ENCODE measurements around the gene PDS5B. TPM values are rescaled to one million over a fixed set of nuclear protein-coding genes. Genes with fewer than 3 reads are reported as not detected.

The PDS5B gene
- total RNA-seq, 1 donor from 2014 or later: 8.7 TPM

DNA sequence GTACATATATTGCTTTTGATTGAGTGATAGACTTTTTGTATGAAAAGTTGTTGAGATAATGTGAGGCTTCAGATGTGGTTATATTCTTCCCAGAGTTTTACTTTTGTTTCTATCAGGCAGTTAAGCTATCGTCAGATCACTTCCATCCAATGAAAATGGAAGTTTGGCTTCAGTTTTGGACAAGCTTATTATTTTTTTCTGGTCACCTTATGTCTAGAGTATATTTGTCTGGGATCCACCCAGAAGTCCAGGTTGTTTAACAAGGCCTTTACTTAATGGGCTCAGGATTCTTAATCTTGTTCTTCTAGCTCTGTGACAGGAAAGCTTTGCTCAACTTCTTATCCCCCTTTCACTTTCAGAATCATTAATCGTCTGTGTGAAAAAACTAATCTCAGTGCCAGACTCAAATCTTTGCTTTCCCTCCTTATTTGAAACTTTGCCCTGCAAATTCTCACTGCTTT is 150.9 kb downstream of the PDS5B start:
- Histone ChIP-seq H3K4me3 (ENCODE audit: low read depth, low read length) (no peak overlapping the region), H3K27me3 (ENCODE audit: control insufficient read depth, insufficient read depth, low read length) (no peaks in the 10 kb centered on the region), H3K36me3 (ENCODE audit: control insufficient read depth, insufficient read depth, low read length) (no peaks in the 10 kb centered on the region)
- FAIRE-seq (no peak), DNase-seq (ENCODE audit: low read depth) (no peak)
- TF ChIP-seq CTCF (IDR thresholded peaks at IDR 0.05; ENCODE audit: insufficient read depth, low read length, severe bottlenecking): no peak

DNA sequence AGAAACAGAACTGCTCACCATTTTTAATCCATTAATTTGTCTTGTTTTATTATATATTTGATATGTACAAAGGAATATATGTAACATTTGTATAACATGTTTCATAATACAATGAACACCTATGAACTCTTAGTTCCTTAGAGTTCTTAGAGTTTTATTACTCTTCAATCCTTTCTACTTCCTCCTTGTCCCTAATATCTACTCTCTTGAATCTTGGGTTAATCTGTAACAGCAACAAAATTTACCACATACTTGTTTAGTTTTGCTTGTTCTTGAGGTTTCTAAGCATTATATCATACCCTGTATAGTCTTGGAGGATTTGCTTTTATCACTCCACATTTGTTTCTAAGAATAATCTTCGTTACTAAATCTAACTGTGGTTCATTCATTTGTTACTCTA is 151.4 kb downstream of the PDS5B start:
- no peak for TF ChIP-seq CTCF (IDR thresholded peaks at IDR 0.05; ENCODE audit: insufficient read depth, low read length, severe bottlenecking)
- H3K4me3 ChIP-seq (ENCODE audit: low read depth, low read length): no peak overlapping the region
- no peaks in the 10 kb centered on the region for H3K27me3 ChIP-seq (ENCODE audit: control insufficient read depth, insufficient read depth, low read length)
- no peak for DNase-seq (ENCODE audit: low read depth)
- no peak for FAIRE-seq
- H3K36me3 ChIP-seq (ENCODE audit: control insufficient read depth, insufficient read depth, low read length): no peaks in the 10 kb centered on the region

DNA sequence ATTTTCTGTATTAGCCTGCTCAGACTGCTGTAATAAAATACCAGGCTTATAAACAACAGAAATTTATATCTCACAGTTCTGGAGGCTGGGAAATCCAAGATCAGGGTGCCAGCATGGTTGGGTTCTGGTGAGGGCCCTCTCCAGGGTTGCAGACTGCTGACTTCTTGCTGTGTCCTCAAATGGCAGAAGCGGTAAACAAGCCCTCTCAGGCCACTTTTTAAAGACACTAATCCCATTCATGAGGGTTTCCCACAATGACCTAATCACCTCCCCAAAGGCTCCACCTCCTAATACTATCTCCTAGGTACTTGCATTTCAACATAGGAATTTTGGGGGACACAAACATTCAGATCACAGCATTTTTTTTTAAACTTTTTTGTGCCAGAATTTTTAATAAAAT is 159.3 kb downstream of the PDS5B start:
- TF ChIP-seq CTCF (IDR thresholded peaks at IDR 0.05; ENCODE audit: insufficient read depth, low read length, severe bottlenecking): no peak
- DNase-seq (ENCODE audit: low read depth) (no peak), FAIRE-seq (no peak)
- no peaks in the 10 kb centered on the region for H3K27me3 ChIP-seq (ENCODE audit: control insufficient read depth, insufficient read depth, low read length)
- H3K36me3 ChIP-seq (ENCODE audit: control insufficient read depth, insufficient read depth, low read length): no peaks in the 10 kb centered on the region
- no peak overlapping the region for H3K4me3 ChIP-seq (ENCODE audit: low read depth, low read length)

- no peak for TF ChIP-seq CTCF (IDR thresholded peaks at IDR 0.05; ENCODE audit: insufficient read depth, low read length, severe bottlenecking)
- DNase-seq (ENCODE audit: low read depth) (no peak), FAIRE-seq (no peak)
- Histone ChIP-seq H3K36me3 (ENCODE audit: control insufficient read depth, insufficient read depth, low read length) (no peaks in the 10 kb centered on the region), H3K27me3 (ENCODE audit: control insufficient read depth, insufficient read depth, low read length) (no peaks in the 10 kb centered on the region), H3K4me3 (ENCODE audit: low read depth, low read length) (no peak overlapping the region)
Observed at GRCh38 chr13:32746474-32746873, 160.2 kb downstream of the PDS5B start.

GRCh38 chr13:32748305-32748704 is 162.1 kb downstream of the PDS5B start:
- FAIRE-seq (no peak), DNase-seq (ENCODE audit: low read depth) (no peak)
- Histone ChIP-seq H3K36me3 (ENCODE audit: control insufficient read depth, insufficient read depth, low read length) (no peaks in the 10 kb centered on the region), H3K27me3 (ENCODE audit: control insufficient read depth, insufficient read depth, low read length) (no peaks in the 10 kb centered on the region), H3K4me3 (ENCODE audit: low read depth, low read length) (no peak overlapping the region)
- TF ChIP-seq CTCF (IDR thresholded peaks at IDR 0.05; ENCODE audit: insufficient read depth, low read length, severe bottlenecking): no peak

DNA sequence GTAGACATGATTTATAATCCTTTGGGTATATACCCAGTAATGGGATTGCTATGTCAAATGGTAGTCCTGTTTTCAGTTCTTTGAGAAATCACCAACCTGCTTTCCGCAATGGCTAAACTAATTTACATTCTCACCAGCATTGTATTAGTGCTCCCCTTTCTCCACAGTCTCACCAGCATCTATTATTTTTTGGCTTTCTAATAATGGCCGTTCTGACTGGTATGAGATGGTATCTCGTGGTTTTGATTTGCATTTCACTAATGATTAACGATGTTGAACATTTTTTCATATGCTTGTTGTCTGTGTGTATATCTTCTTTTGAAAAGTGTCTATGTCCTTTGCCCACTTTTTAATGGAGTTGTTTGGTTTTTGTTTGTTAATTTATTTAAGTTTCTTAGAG is 165.1 kb downstream of the PDS5B start:
- H3K27me3 ChIP-seq (ENCODE audit: control insufficient read depth, insufficient read depth, low read length): no peaks in the 10 kb centered on the region
- no peak for TF ChIP-seq CTCF (IDR thresholded peaks at IDR 0.05; ENCODE audit: insufficient read depth, low read length, severe bottlenecking)
- FAIRE-seq (no peak), DNase-seq (ENCODE audit: low read depth) (no peak)
- no peak overlapping the region for H3K4me3 ChIP-seq (ENCODE audit: low read depth, low read length)
- peaks cover 1% of the 10 kb centered on the region for H3K36me3 ChIP-seq (ENCODE audit: control insufficient read depth, insufficient read depth, low read length)

All from bronchial epithelial cell (primary cell).